SU-DHL-6 (cell line): ENCODE measurements around the gene HS3ST3A1.

ENCODE experiments used
- CTCF ChIP-seq: fragments of 200-600 bp; sonication (generic); IDR thresholded peaks from one replicate; pipeline ENCODE4 v1.5.1; 2017; ENCODE audit warnings: antibody characterized with exemption, mild to moderate bottlenecking, low read length, moderate library complexity; ENCODE audit not compliant: insufficient read depth, poor library complexity, severe bottlenecking
- EZH2phosphoT487 ChIP-seq: fragments of 200-600 bp; sonication (generic), shearing (Covaris generic); conservative IDR thresholded peaks from 2 replicates; pipeline ENCODE4 v1.6.1; 2018; ENCODE audit warnings: mild to moderate bottlenecking, antibody characterized with exemption, low read length, moderate library complexity, mixed read lengths

- TF ChIP-seq CTCF (no peak), EZH2phosphoT487 (no peak)
Observed at GRCh38 chr17:13490906-13491482, 110.7 kb downstream of the HS3ST3A1 start.
